AG10803 (cell line): Measurements from ENCODE around the gene SRGAP3.

Source experiments
- DNase-seq: peaks from one replicate; pipeline ENCODE4 v3.0.0; 2010; ENCODE audit warnings: low read depth
- H3K4me3 ChIP-seq: 2 replicates; pipeline ENCODE4 v1.5.1; 2011; ENCODE audit warnings: mild to moderate bottlenecking, low read length, control low read depth
- TF ChIP-seq, protein P1 (sequence below): conservative IDR thresholded peaks from 2 replicates; pipeline ENCODE4 v1.5.1; 2011; ENCODE audit warnings: mild to moderate bottlenecking, low read length, control low read depth, inconsistent platforms

SRGAP3 gene

DNA sequence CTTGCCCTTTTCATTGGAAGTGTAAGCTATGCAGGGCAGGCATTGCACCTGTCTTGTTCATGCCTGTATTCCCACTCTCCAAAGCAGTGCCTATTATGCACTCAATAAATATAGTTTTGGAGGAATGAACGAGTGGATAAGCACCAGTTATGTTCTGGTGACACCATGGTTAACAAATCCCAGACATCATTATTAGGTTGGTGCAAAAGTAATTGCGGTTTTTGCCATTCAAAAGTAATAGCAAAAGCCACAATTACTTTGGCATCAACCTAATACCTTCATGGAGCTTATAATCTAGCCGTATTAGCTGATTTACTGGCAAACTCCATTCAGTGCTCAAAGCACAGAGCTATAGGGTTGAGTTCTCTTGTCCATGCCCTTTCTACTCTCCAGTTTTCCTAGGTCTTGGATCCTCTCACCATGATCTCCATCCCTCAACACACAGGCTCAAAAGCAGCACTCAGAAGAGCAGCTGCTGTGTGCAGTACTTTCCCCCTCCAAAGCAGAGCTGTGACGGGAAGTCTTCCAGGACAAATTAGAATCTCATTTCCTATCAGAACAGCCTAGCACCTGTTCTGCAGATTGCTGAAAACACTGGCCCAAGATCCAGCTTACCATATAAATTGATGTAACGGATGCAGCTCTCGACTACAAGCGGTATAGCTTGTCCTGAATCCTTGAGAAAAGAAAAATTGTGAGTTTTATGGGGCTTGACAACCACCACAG is 223.0 kb downstream of the SRGAP3 start:
- TF ChIP-seq, protein P1, sequence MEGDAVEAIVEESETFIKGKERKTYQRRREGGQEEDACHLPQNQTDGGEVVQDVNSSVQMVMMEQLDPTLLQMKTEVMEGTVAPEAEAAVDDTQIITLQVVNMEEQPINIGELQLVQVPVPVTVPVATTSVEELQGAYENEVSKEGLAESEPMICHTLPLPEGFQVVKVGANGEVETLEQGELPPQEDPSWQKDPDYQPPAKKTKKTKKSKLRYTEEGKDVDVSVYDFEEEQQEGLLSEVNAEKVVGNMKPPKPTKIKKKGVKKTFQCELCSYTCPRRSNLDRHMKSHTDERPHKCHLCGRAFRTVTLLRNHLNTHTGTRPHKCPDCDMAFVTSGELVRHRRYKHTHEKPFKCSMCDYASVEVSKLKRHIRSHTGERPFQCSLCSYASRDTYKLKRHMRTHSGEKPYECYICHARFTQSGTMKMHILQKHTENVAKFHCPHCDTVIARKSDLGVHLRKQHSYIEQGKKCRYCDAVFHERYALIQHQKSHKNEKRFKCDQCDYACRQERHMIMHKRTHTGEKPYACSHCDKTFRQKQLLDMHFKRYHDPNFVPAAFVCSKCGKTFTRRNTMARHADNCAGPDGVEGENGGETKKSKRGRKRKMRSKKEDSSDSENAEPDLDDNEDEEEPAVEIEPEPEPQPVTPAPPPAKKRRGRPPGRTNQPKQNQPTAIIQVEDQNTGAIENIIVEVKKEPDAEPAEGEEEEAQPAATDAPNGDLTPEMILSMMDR: no peak

DNA sequence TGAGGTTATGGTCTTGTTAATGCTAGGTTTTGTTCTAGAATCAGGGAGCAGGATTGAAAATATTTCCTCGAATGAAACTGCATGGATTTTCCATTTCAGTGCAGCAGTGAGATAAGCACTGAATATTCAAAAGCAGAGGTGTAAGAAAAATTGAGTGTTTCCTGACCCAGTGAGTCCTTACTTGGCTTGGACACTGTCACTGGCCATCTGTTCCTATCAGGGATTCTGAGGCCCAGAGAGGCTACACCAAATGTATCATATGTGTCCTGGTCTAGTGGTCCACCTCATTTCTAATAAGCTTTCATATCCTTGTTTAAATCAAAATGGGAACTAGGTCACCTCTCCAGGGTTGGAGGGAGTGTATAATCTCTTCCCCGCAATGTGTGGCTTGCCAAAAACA is 225.1 kb downstream of the SRGAP3 start:
- no peak overlapping the region for H3K4me3 ChIP-seq
- DNase-seq: no peak
- TF ChIP-seq, protein P1: no peak

More for the DNA sequence above, 223.0 kb downstream of the SRGAP3 start:
- H3K4me3 ChIP-seq: no peak overlapping the region
- DNase-seq: no peak

DNA sequence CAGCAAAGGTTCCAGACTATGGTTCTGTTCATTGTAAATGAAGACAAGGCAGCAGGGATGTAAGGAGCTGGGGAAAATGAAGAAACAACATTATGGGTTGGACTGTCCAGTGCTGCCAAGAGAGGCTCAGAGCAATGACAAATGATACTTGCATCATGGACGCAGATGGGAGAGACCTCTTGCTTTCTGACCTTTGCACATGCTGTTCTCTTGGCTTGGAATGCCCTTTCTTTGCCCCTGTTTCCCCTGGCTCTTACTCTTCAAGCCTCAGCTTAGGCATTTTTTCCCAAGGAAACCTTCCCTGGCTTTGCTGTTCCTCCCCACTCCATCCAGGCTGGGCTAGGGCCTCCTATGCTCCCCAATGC is 226.2 kb downstream of the SRGAP3 start:
- no peak overlapping the region for H3K4me3 ChIP-seq
- TF ChIP-seq, protein P1: no peak
- no peak for DNase-seq

DNA sequence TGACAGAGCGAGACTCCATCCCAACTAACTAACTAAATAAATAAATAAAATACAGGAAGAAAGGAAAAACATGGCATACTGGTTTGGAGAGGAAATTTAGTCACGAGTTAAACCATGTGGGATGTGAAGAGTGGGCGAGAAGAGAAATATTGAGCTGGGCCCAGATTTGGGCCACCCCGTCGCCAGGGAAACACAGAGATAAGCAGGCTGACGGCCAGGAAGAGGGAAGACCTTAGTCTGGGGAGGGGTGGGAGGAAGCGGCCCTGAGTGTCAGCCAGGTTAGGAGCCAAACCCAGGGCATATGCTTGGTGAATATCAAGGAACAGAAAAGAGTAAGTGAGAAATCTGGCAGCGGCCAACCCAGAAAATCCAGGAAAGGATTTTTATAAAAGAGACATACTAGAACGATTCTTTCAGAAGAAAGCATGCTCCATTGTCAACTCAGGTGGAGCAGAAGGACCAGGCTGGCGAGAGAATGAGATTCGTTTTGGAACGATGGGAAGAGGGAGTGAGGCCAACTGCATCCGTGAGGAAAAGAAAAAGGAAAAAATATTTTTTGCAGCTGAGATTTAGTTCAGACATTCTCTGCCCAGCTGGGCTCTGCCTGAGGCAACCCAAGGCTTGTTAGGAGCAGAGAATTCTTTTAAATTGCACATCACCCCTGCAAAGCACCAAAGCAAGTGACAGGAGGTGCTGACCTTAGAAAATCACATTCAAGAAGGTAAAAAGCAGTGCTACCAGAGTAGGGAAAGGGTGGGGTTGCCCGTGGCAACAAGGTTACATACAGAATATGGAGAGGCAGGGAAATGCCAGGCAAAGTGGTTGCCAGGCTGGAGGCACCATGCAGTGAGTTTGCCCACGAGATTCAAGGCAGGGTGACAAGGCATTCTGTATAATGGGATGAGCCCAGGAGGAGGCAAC is 226.9 kb downstream of the SRGAP3 start:
- TF ChIP-seq, protein P1: no peak

GRCh38 chr3:9021271-9022009 is 228.0 kb downstream of the SRGAP3 start:
- DNase-seq: no peak
- no peak overlapping the region for H3K4me3 ChIP-seq
- TF ChIP-seq, protein P1: no peak

More for the DNA sequence above, 226.9 kb downstream of the SRGAP3 start:
- no peak for DNase-seq
- no peak overlapping the region for H3K4me3 ChIP-seq

DNA sequence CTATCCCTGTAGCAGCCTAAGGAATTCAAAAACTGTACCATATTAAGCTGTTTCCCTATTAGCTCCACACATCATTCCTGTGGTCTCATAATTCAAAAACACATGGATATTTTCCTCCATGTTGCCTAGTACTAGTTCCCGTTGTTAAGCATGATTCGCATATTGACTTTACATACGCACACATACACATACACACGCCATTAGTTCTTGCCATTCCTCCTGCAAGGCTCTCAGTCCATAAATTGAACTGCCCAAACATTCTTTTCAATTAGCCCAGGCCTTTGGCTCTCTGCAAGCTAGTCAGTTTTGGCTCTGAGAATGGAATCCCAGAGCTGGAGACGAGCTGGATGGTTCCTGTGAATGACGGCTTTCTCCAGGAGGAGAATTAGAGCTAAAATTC is 229.0 kb downstream of the SRGAP3 start:
- peak; percentile 89 for DNase-seq
- TF ChIP-seq, protein P1: no peak
- H3K4me3 ChIP-seq: no peak overlapping the region
